IMR-90 (cell line): ENCODE measurements around the gene CTSF. TPM values are rescaled to one million over a fixed set of nuclear protein-coding genes. Genes with fewer than 3 reads are reported as not detected.

Experiments
- ATAC-seq: fragments of 200-7000 bp; cut with Tn5 transposase; 2 replicates; pipeline ENCODE4 v1.9.1; 2020; ENCODE audit warnings: low read depth, mild to moderate bottlenecking, moderate library complexity
- BruUV-seq: library from RNA; stranded (reverse); fragments of 400-500 nt; replicated peaks from 2 replicates; lab custom pipeline; 2021; lab: Mats Ljungman, UMichigan
- CTCF ChIA-PET: fragments of 300-600 bp; formaldehyde crosslinking; extraction: SDS; loops from one replicate; lab custom pipeline; 2021; ENCODE audit warnings: antibody characterized with exemption; lab: Yijun Ruan, JAX
- POLR2A ChIA-PET: fragments of 300-600 bp; sonication (Branson Sonifier 250); formaldehyde crosslinking; loops from one replicate; lab custom pipeline; 2022; ENCODE audit warnings: antibody characterized with exemption; ENCODE audit not compliant: unreplicated experiment; lab: Charles Lee
- DNase-seq: peaks from one replicate; pipeline ENCODE4 v3.0.0; 2013
- H2AFZ ChIP-seq: replicated peaks from 2 replicates; pipeline ENCODE3; 2013; ENCODE audit warnings: low read length, mild to moderate bottlenecking; ENCODE audit not compliant: poor library complexity
- H2AK5ac ChIP-seq: 2 replicates; pipeline ENCODE4 v1.6.1; 2013; ENCODE audit warnings: low read depth, low read length, inconsistent platforms
- H2AK9ac ChIP-seq: replicated peaks from 2 replicates; pipeline ENCODE3; 2013; ENCODE audit warnings: mild to moderate bottlenecking, low read depth, low read length, moderate library complexity; ENCODE audit not compliant: poor library complexity
- H2BK120ac ChIP-seq: 2 replicates; pipeline ENCODE4 v1.6.1; 2013; ENCODE audit warnings: low read depth, low read length, inconsistent platforms
- H2BK15ac ChIP-seq: 3 replicates; pipeline ENCODE4 v1.6.1; 2013; ENCODE audit warnings: low read depth, low read length, inconsistent platforms
- H2BK20ac ChIP-seq: 2 replicates; pipeline ENCODE4 v1.6.1; 2013; ENCODE audit warnings: low read depth, mild to moderate bottlenecking, inconsistent platforms, low read length, moderate library complexity
- H2BK5ac ChIP-seq: 2 replicates; pipeline ENCODE4 v1.6.1; 2013; ENCODE audit warnings: mild to moderate bottlenecking, low read depth, low read length, inconsistent platforms; ENCODE audit not compliant: poor library complexity, severe bottlenecking
- H3K14ac ChIP-seq: replicated peaks from 2 replicates; pipeline ENCODE4 v1.6.1; 2013; ENCODE audit warnings: low read depth, low read length, inconsistent platforms
- H3K18ac ChIP-seq: 2 replicates; pipeline ENCODE4 v1.6.1; 2013; ENCODE audit warnings: low read depth, low read length, control low read depth
- H3K23ac ChIP-seq: 2 replicates; pipeline ENCODE4 v1.6.1; 2013; ENCODE audit warnings: low read depth, low read length, inconsistent platforms
- H3K27ac ChIP-seq: 2 replicates; pipeline ENCODE4 v1.5.1; 2013; ENCODE audit warnings: mild to moderate bottlenecking, control low read depth, low read length; ENCODE audit not compliant: insufficient read depth
- H3K27me3 ChIP-seq: 2 replicates; pipeline ENCODE4 v1.6.1; 2013; ENCODE audit warnings: low read length; ENCODE audit not compliant: control insufficient read depth, insufficient read depth
- H3K36me3 ChIP-seq: 2 replicates; pipeline ENCODE4 v1.6.1; 2013; ENCODE audit warnings: low read length, mixed read lengths; ENCODE audit not compliant: control insufficient read depth, insufficient read depth
- H3K4ac ChIP-seq: 2 replicates; pipeline ENCODE4 v1.6.1; 2013; ENCODE audit warnings: low read depth, low read length, inconsistent platforms
- H3K4me1 ChIP-seq: 2 replicates; pipeline ENCODE4 v1.6.1; 2013; ENCODE audit warnings: low read length, mixed read lengths; ENCODE audit not compliant: control insufficient read depth, insufficient read depth
- H3K4me2 ChIP-seq: 2 replicates; pipeline ENCODE4 v1.6.1; 2013; ENCODE audit warnings: low read depth, mild to moderate bottlenecking, control low read depth, low read length, moderate library complexity
- H3K4me3 ChIP-seq: 2 replicates; pipeline ENCODE4 v1.5.1; 2013; ENCODE audit warnings: low read depth, mild to moderate bottlenecking, control low read depth, low read length, moderate library complexity; ENCODE audit not compliant: insufficient read depth
- H3K56ac ChIP-seq: 2 replicates; pipeline ENCODE4 v1.6.1; 2013; ENCODE audit warnings: low read length, inconsistent platforms; ENCODE audit not compliant: insufficient read depth; ENCODE audit errors: extremely low read depth
- H3K79me1 ChIP-seq, 2 experiments: 2 replicates each; pipeline ENCODE4 v1.6.1; 2013; ENCODE audit warnings: low read length in 2 of 2, inconsistent platforms in 1 of 2, low read depth in 1 of 2
- H3K9ac ChIP-seq: 2 replicates; pipeline ENCODE4 v1.6.1; 2013; ENCODE audit warnings: low read depth, low read length, control low read depth
- H3K9me1 ChIP-seq: 2 replicates; pipeline ENCODE4 v1.6.1; 2013; ENCODE audit warnings: low read length, inconsistent platforms; ENCODE audit not compliant: insufficient read depth
- H3K9me3 ChIP-seq: 2 replicates; pipeline ENCODE4 v1.6.1; 2013; ENCODE audit warnings: low read length; ENCODE audit not compliant: control insufficient read depth, insufficient read depth
- H4K20me1 ChIP-seq: 2 replicates; pipeline ENCODE4 v1.6.1; 2013; ENCODE audit warnings: low read length, inconsistent platforms; ENCODE audit not compliant: insufficient read depth
- H4K5ac ChIP-seq: 2 replicates; pipeline ENCODE4 v1.6.1; 2013; ENCODE audit warnings: mild to moderate bottlenecking, low read depth, low read length, control low read depth
- H4K8ac ChIP-seq, 2 experiments: 2 replicates each; pipeline ENCODE4 v1.6.1; 2013; ENCODE audit warnings: low read depth in 2 of 2, low read length in 2 of 2, control low read depth in 1 of 2, inconsistent platforms in 1 of 2
- H4K91ac ChIP-seq: 2 replicates; pipeline ENCODE4 v1.6.1; 2013; ENCODE audit warnings: low read depth, low read length, inconsistent platforms; ENCODE audit not compliant: insufficient read depth
- BHLHE40 ChIP-seq: fragments of 150-350 bp; IDR thresholded peaks from 2 replicates; pipeline ENCODE4 v1.6.1; 2016; ENCODE audit warnings: mild to moderate bottlenecking, low read depth, low read length
- CHD1 ChIP-seq: IDR thresholded peaks from 2 replicates; pipeline ENCODE4 v1.6.1; 2012; ENCODE audit warnings: low read depth, low read length, improper control_type of control experiment
- MAFK ChIP-seq: IDR thresholded peaks from 2 replicates; pipeline ENCODE4 v1.6.1; 2012; ENCODE audit warnings: low read depth, low read length, improper control_type of control experiment
- WGBS, 2 experiments: methylation state at CpG; one replicate each; pipeline versions ENCODE4 v1.1.5 to v1.1.7; 2013; ENCODE audit warnings: missing lambda C conversion rate in 2 of 2; ENCODE audit not compliant: insufficient read length in 1 of 2; ENCODE audit errors: extremely low coverage in 2 of 2; 5-methylcytosine and 5-hydroxymethylcytosine counted together
- dilution Hi-C: fragments of 300-500 bp; cut with HindIII; formaldehyde crosslinking; loops from one replicate; pipeline ENCODE4 v1.14.3; 2018; ENCODE audit warnings: low sequenced_read_pairs; ENCODE audit not compliant: unreplicated experiment
- in situ Hi-C: fragments of 300-500 bp; cut with MboI; formaldehyde crosslinking; loops from 3 replicates; pipeline ENCODE4 v1.14.3; 2019; ENCODE audit warnings: low sequenced_read_pairs, inconsistent platforms, mixed read lengths
- intact Hi-C: fragments of 100-400 bp; cut with micrococcal nuclease; formaldehyde crosslinking; loops from 2 replicates; pipeline ENCODE4 v1.10.0; 2022
- polyA plus RNA-seq, 3 experiments: library from polyadenylated mRNA; depleted of rRNA; stranded (reverse); fragments of >200 nt; gene quantifications; 2 replicates each; pipeline ENCODE4 v1.2.3, GENCODE V29; 2012; ENCODE audit warnings: low replicate concordance in 1 of 3
- total RNA-seq: library from RNA; depleted of rRNA; stranded (reverse); fragments of >200 nt; gene quantifications from 2 replicates; pipeline ENCODE4 v1.2.3, GENCODE V29; 2012

CTSF gene
- total and polyA plus RNA-seq, 2 of the 4 experiments (the other 2 are of a cell fraction), result 4.1 to 16.0 TPM

GRCh38 chr11:66532784-66533183 lies 35.6 kb downstream of the CTSF start:
- no peak for DNase-seq
- dilution Hi-C loops, result no loop called here

More at GRCh38 chr11:66532784-66533183, 35.6 kb downstream of the CTSF start:
- H2BK15ac ChIP-seq, result no peak overlapping the region
- CTCF ChIA-PET, result no interaction called here
- WGBS, 2 experiments, result 90% methylated on average over 2 of the region's 6 CpGs; no CpG with 5 or more reads in 1 of the 2 experiments
- no peak overlapping the region for H2AFZ ChIP-seq
- no peak overlapping the region for H4K91ac ChIP-seq
- no peaks in the 10 kb centered on the region for H3K9me3 ChIP-seq
- H2AK9ac ChIP-seq, result no peak overlapping the region
- peaks cover 5% of the 10 kb centered on the region for H3K36me3 ChIP-seq
- no peak overlapping the region for H3K56ac ChIP-seq
- in situ Hi-C loops (no loop called here), intact Hi-C loops (no loop called here)
- no peak overlapping the region for H2BK20ac ChIP-seq
- no peak overlapping the region for H3K18ac ChIP-seq
- H3K23ac ChIP-seq, result no peak overlapping the region
- no peak for TF ChIP-seq MAFK
- TF ChIP-seq BHLHE40, result no peak
- no peak for TF ChIP-seq CHD1
- BruUV-seq, result no TSS peak
- H3K27me3 ChIP-seq, result no peaks in the 10 kb centered on the region
- H2BK120ac ChIP-seq, result no peak overlapping the region
- H3K4me2 ChIP-seq, result no peak overlapping the region
- POLR2A ChIA-PET, result no interaction called here
- H3K9ac ChIP-seq, result no peak overlapping the region
- H3K79me1 ChIP-seq, result no peaks in the 10 kb centered on the region
- no peak overlapping the region for H3K14ac ChIP-seq
- ATAC-seq, result no peak
- no peak overlapping the region for H2AK5ac ChIP-seq
- H3K27ac ChIP-seq, result no peak overlapping the region
- no peak overlapping the region for H4K5ac ChIP-seq
- no peak overlapping the region for H4K8ac ChIP-seq
- H3K9me1 ChIP-seq, result 0 out of 2 replicates have a peak, but pooled peaks cover 3% of the 10 kb centered on the region
- H3K4me3 ChIP-seq, result no peak overlapping the region
- no peaks in the 10 kb centered on the region for H3K4me1 ChIP-seq
- H2BK5ac ChIP-seq, result no peak overlapping the region
- H4K20me1 ChIP-seq, result no peaks in the 10 kb centered on the region; the same call in 1 of the 2 replicates
- H3K4ac ChIP-seq, result no peak overlapping the region
